ELR (cell line): ENCODE data around the gene MYO3B.
A peak's percentile ranks its signal among the peaks of the same experiment; 100 is the strongest.

Experiments used
- DNase-seq: peaks from one replicate; pipeline ENCODE4 v3.0.0-alpha.2; 2015; ENCODE audit warnings: low read depth

Gene MYO3B

GRCh38 chr2:170371231-170371998 lies 193.5 kb downstream of the MYO3B start:
- DNase-seq: no peak

- no peak for DNase-seq
Measured at GRCh38 chr2:170375192-170375591, 197.2 kb downstream of the MYO3B start.

- DNase-seq: peak; percentile 28
Measured at GRCh38 chr2:170377500-170378207, 199.7 kb downstream of the MYO3B start.

- no peak for DNase-seq
Measured at GRCh38 chr2:170380267-170380666, 202.3 kb downstream of the MYO3B start.

- no peak for DNase-seq
Measured at GRCh38 chr2:170381678-170382077, 203.7 kb downstream of the MYO3B start.

- DNase-seq: no peak
Measured at GRCh38 chr2:170386554-170386953, 208.6 kb downstream of the MYO3B start.

- no peak for DNase-seq
Measured at GRCh38 chr2:170391018-170391417, 213.1 kb downstream of the MYO3B start.

- no peak for DNase-seq
Measured at GRCh38 chr2:170391697-170392096, 213.8 kb downstream of the MYO3B start.

GRCh38 chr2:170393861-170394498 lies 216.0 kb downstream of the MYO3B start:
- DNase-seq: no peak

- DNase-seq: peak; percentile 11
Measured at GRCh38 chr2:170394641-170395387, 216.9 kb downstream of the MYO3B start.

GRCh38 chr2:170396799-170397459 lies 219.0 kb downstream of the MYO3B start:
- DNase-seq: peak; percentile 41

GRCh38 chr2:170401187-170401586 lies 223.2 kb downstream of the MYO3B start:
- DNase-seq: no peak

- DNase-seq: no peak
Measured at GRCh38 chr2:170404846-170405245, 226.9 kb downstream of the MYO3B start.

GRCh38 chr2:170405326-170405725 lies 227.4 kb downstream of the MYO3B start:
- no peak for DNase-seq

GRCh38 chr2:170408461-170409163 lies 230.7 kb downstream of the MYO3B start:
- DNase-seq: no peak

GRCh38 chr2:170409164-170409535 lies 231.2 kb downstream of the MYO3B start:
- DNase-seq: peak; percentile 75

GRCh38 chr2:170411660-170412059 lies 233.7 kb downstream of the MYO3B start:
- no peak for DNase-seq

GRCh38 chr2:170420961-170421687 lies 243.2 kb downstream of the MYO3B start:
- DNase-seq: no peak

- DNase-seq: no peak
Measured at GRCh38 chr2:170423919-170424318, 246.0 kb downstream of the MYO3B start.

GRCh38 chr2:170425281-170425751 lies 247.4 kb downstream of the MYO3B start:
- peak; percentile 15 for DNase-seq
